ENCODE results near the gene NXN. TPM values are rescaled to one million over a fixed set of nuclear protein-coding genes. Genes with fewer than 3 reads are reported as not detected.

The NXN gene
- polyA plus RNA-seq, 1 donor from 2014 or later: 14.8 TPM

GRCh38 chr17:887551-888209 lies 91.9 kb downstream of the NXN start:
- Histone ChIP-seq H2AFZ (ENCODE audit: low read depth, low read length) (no peak overlapping the region), H4K20me1 (ENCODE audit: insufficient read depth) (no peaks in the 10 kb centered on the region), H3K4me2 (ENCODE audit: low read length) (no peak overlapping the region), H3F3A (ENCODE audit: insufficient read depth, low read length, poor library complexity, severe bottlenecking) (no peaks in the 10 kb centered on the region), H3K9me2 (ENCODE audit: insufficient read depth, low read length) (no peaks in the 10 kb centered on the region), H3K36me3 (ENCODE audit: insufficient read depth, low read length) (no peaks in the 10 kb centered on the region), H3K4me3 (ENCODE audit: low read length) (no peak overlapping the region), H3K9ac (ENCODE audit: low read length) (no peak overlapping the region), H3K27ac (ENCODE audit: low read length) (no peak overlapping the region), H3K27me3 (ENCODE audit: insufficient read depth, low read depth, low read length) (no peaks in the 10 kb centered on the region), H3K9me3 (ENCODE audit: low read length) (no peaks in the 10 kb centered on the region), H3K79me2 (replicated peaks; ENCODE audit: insufficient read depth, low read length) (peaks cover 13% of the 10 kb centered on the region)
- TF ChIP-seq TAF1 (IDR thresholded peaks at IDR 0.05; ENCODE audit: low read depth) (no peak), SMC3 (conservative IDR thresholded peaks at IDR 0.05; ENCODE audit: poor library complexity) (no peak), REST (IDR thresholded peaks at IDR 0.05; ENCODE audit: borderline replicate concordance) (no peak), RAD21 (conservative IDR thresholded peaks at IDR 0.05) (no peak), POLR2AphosphoS5 (IDR thresholded peaks at IDR 0.05) (no peak), EZH2 (IDR thresholded peaks at IDR 0.05; ENCODE audit: borderline replicate concordance, insufficient read depth, low read length, poor library complexity, severe bottlenecking) (no peak), EP300 (conservative IDR thresholded peaks at IDR 0.05; ENCODE audit: poor library complexity, severe bottlenecking) (no peak), MXI1 (conservative IDR thresholded peaks at IDR 0.05; ENCODE audit: poor library complexity, severe bottlenecking) (no peak)
- TF ChIP-seq, protein P1, sequence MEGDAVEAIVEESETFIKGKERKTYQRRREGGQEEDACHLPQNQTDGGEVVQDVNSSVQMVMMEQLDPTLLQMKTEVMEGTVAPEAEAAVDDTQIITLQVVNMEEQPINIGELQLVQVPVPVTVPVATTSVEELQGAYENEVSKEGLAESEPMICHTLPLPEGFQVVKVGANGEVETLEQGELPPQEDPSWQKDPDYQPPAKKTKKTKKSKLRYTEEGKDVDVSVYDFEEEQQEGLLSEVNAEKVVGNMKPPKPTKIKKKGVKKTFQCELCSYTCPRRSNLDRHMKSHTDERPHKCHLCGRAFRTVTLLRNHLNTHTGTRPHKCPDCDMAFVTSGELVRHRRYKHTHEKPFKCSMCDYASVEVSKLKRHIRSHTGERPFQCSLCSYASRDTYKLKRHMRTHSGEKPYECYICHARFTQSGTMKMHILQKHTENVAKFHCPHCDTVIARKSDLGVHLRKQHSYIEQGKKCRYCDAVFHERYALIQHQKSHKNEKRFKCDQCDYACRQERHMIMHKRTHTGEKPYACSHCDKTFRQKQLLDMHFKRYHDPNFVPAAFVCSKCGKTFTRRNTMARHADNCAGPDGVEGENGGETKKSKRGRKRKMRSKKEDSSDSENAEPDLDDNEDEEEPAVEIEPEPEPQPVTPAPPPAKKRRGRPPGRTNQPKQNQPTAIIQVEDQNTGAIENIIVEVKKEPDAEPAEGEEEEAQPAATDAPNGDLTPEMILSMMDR (IDR thresholded peaks at IDR 0.05; ENCODE audit: poor library complexity, severe bottlenecking): no peak

GRCh38 chr17:885971-886571 lies 93.5 kb downstream of the NXN start:
- Histone ChIP-seq H3F3A (ENCODE audit: insufficient read depth, low read length, poor library complexity, severe bottlenecking) (no peaks in the 10 kb centered on the region), H3K79me2 (replicated peaks; ENCODE audit: insufficient read depth, low read length) (peaks cover 11% of the 10 kb centered on the region), H4K20me1 (ENCODE audit: insufficient read depth) (no peaks in the 10 kb centered on the region), H3K27me3 (ENCODE audit: insufficient read depth, low read depth, low read length) (no peaks in the 10 kb centered on the region), H3K9me3 (ENCODE audit: low read length) (no peaks in the 10 kb centered on the region), H3K9me2 (ENCODE audit: insufficient read depth, low read length) (no peaks in the 10 kb centered on the region), H2AFZ (ENCODE audit: low read depth, low read length) (no peak overlapping the region), H3K9ac (ENCODE audit: low read length) (no peak overlapping the region), H3K4me3 (ENCODE audit: low read length) (no peak overlapping the region), H3K27ac (ENCODE audit: low read length) (no peak overlapping the region), H3K36me3 (ENCODE audit: insufficient read depth, low read length) (no peaks in the 10 kb centered on the region), H3K4me2 (ENCODE audit: low read length) (no peak overlapping the region)
- no peak for TF ChIP-seq MXI1 (conservative IDR thresholded peaks at IDR 0.05; ENCODE audit: poor library complexity, severe bottlenecking)
- no peak for TF ChIP-seq TAF1 (IDR thresholded peaks at IDR 0.05; ENCODE audit: low read depth)
- no peak for TF ChIP-seq REST (IDR thresholded peaks at IDR 0.05; ENCODE audit: borderline replicate concordance)
- TF ChIP-seq, protein P1 (IDR thresholded peaks at IDR 0.05; ENCODE audit: poor library complexity, severe bottlenecking): no peak
- TF ChIP-seq EP300 (conservative IDR thresholded peaks at IDR 0.05; ENCODE audit: poor library complexity, severe bottlenecking): no peak
- TF ChIP-seq RAD21 (conservative IDR thresholded peaks at IDR 0.05): no peak
- no peak for TF ChIP-seq POLR2AphosphoS5 (IDR thresholded peaks at IDR 0.05)
- TF ChIP-seq EZH2 (IDR thresholded peaks at IDR 0.05; ENCODE audit: borderline replicate concordance, insufficient read depth, low read length, poor library complexity, severe bottlenecking): no peak
- no peak for TF ChIP-seq SMC3 (conservative IDR thresholded peaks at IDR 0.05; ENCODE audit: poor library complexity)
